ENCODE measurements around the gene GID8.
"Not testable (repeated sequence)": the region's sequence is repeated elsewhere in the genome, so short reads cannot be mapped to it uniquely, and the experiment has no call there.

GID8 gene

DNA sequence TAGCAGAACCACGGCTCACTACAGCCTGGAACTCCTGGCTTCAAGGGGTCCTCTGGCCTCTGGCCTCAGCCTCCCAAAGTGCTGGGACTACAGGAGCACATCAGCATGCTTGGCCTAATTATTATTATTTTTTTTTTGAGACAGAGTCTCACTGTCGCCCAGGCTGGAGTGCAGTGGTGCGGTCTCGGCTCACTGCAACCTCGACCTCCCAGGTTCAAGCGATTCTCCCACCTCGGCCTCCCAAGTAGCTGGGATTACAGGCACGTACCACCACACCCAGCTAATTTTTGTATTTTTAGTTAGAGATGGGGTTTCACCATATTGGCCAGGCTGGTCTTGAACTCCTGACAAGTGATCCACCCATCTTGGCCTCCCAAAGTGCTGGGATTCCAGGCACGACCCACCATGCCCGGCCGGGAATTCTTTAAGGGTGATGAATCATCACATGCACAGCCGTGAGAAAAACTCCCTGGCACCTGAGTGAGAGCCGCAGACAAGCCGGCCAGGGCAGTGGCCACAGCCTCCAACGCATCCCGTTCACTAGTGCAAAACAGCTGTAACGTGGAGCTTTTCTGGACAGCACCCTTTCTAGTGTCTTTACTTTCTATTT is 14.8 kb upstream of the GID8 start:
- DNase-seq = not testable (repeated sequence)

DNA sequence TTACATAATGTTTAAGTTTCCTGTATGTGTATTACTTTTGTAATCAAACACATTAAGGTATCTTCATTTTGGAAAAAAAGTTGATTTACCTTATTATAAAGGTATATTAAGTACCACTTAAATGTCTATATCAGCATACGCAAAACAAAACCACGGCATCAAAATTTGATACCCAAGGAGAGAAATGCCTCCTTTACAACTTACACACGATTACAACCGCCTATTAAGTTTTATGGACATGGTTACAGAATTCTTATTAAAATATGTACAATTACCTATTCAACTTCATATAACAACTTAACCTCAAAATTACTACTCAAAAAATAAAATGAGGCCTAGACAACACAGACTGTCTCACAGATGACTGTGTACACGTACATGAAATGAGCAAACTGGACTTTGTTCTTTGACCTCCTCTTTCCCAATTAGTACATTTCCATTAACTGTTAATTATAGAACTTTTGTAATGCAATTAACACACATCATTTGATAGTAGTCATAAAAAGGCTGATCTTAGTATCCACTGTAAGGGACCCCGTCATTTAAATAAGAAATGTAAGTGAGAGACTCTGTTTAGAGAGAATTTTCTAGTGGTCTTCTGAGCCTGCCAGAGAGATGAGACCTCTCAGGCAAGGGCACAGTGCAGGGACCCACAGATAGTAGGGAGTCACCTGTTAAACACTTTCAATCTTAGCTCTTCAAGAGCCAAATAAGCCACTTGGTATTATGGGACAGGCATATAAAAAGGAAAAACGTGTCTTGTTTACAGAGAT is 14.1 kb upstream of the GID8 start:
- no peak for DNase-seq

DNA sequence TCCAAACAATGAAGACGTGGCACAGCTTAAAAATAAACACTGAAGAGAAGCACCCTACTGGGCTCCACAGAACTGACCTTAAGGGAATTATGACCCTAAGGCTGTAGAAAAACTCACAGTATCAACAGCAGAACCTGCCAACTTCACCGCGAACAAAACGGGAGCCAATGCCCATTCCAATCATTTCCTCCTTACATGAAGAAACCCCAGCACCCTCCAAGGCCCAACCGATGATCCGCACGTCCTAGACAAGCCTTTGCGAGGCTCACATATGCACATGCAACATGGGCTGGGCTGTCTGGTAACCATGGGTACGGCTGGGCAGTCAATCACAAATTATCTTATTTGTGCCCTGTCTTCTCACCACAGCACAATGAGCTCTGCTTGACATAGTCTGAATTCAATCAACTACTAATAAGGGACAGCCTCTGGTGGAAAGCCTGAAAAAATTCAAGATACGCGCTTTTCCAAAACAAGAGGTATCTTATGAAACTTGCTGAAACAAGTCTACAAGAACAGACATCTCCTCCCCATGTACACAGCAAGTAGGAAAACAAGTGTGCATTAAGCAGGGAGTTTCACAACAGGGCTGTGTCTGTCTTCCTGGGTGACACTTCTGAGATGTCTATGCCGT is 13.4 kb upstream of the GID8 start:
- peak; percentile 43 to 56 for DNase-seq

DNA sequence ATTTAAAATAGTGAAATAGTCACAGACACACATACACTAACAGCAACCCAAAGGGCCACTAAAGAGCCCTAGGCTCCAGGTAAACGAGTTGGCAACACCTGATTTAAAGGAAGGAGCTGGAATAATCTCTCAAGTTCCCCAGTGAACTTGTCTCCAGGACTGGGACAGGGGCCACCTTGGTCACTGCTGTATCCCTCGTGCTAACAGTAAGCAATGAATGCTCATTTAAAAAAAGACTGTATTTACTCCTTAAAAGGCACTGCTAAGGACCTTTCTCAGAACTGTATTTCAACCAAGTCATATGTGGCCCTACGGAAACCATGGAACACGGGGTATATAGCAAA is 12.9 kb upstream of the GID8 start:
- DNase-seq = no peak

DNA sequence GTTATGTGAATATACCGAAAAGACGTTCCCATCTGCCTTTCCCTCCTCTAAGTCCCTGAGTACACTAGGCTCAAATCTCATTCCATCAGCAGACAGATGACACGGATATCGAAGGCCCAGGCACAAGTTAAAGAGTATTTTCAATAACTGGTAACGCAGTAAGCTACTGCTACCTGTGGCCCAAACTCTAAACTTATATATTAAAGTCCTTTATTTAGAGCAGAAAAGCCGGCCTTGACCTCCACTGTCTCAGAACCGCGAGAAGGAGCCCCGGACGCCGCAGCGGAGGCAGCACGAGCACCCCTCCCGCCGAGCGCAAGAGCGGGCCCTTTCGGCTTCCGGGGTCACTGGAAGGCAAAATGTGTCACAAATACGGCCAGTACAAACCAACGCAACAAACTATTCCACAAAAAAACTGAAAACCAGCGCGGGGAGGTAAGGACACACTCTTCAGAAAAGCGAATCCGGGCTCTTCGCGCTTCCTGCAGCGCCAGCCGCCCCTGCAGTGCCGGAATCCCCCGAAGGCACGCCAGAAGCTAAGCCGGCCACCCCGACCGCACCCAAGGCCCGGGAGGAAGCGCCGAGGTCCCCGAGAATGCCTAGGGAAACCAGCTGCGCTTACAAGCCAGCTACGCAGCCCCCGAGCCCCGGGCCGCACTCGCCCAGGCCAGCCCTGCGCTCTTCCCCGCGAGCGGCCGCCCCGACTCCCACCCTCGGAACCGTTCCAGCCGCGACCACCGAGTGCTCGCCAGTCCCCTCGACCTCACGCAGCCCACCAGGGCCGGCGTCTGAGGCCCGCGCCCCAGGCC is 12.3 kb upstream of the GID8 start:
- DNase-seq = peak; percentile 55 to 62

DNA sequence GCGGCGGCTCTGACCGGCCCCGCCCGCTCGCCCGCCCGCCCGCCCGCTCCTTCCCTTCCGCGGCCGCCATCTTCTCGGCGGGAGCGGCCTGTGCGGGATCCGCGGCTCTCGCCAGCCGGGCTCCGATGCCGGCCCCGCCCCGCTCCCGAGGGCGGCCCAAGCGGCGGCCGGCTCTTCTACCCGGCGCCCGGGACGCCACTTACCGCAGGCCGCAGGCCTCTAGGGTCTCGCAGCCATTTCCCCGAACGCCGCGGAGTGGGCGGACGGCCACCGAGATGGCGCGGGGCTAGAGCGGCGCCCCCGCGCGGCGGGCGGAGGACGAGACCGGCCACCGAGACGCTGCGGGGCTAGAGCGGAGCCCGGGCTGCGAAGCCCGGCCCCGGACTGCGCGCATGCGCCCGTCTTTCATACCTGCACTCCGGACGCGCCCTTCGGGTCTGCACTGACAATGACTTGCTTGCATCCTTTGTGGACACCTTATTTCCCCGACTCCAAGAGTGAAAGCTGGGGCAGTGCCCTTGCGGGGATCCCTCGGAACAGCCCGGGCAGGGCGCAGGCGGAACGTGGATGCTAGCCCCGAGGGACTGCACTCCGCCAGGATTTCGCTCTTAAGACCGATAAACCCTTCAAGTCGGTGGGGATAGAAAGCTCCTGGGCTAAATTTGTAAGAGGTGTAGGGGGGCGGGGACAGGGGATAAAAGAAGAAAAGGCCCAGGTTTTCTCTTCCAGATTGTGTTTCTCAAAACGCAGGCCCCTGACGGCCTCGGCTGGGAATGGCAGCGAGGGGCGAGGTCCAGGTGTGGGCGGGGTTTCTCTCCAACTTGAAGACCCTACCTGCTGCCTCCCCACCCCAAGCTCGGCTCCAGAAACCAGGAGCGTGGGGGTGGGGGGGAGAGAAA is 11.5 kb upstream of the GID8 start, which contains the start of gene DIDO1:
Gene DIDO1 (minus strand): TSS at position 277 of the 899 bp plus-strand sequence.
- peak; percentile 92 to 93 for DNase-seq

DNA sequence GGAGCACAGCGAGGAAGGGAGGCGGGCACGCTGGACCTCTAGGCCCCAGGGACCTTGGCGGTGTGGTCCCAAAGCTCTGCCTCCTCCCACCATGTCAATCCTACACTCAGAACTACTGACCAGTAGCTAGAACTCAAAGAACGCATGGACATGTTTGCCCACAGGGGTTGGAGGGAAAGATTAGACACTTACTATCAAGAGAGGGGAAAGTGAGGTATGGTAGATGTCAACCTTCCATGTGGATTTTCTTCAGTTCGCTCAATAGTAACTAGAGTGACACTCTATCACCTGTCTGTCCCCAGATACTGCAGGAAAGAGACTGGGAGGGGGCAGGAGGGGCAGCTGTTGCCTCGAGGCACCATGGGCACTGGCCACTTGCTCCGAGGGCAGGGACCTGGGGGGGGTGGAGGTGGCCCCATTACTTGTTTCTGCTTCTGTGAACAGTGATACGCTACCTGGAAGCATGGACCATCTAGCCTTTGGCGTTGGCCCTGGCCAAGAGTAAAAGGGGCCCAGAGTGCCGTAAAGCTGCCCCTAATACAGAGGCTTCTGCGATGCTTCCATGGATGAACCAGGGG is 10.7 kb upstream of the GID8 start:
- DNase-seq = no peak

DNA sequence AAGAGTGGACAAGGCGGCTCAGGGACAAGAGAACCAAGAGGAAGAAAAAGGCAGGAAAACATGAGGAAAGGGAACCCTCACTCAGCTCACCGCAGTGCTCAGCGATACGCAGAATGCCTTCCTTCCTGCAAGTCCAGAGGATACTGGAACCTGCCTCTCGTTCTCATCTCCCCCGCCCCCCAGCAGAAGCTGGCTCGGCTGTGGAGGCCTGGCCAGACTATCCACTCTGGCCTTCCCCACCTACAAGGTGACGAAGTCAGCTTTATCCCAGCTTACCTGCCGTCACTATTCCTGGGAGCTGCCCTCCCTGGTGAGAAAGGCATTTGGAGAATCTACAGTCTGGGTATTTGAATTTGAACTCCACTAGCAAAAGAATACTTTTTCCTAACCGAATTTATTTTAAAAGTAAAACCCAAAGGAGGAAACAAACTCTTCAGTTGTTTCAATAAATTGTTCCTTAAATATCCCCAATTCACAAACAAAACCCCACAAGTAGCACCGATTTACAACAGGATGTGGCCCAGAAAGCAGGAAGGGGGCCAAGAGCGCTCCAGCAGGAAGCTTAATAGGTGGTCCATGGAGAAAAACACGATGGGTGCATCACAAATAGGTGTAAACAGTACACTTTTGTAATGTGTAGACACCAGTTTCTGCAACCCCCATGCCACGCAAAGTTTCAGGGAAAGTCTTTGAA is 9.6 kb upstream of the GID8 start:
- no peak for DNase-seq

DNA sequence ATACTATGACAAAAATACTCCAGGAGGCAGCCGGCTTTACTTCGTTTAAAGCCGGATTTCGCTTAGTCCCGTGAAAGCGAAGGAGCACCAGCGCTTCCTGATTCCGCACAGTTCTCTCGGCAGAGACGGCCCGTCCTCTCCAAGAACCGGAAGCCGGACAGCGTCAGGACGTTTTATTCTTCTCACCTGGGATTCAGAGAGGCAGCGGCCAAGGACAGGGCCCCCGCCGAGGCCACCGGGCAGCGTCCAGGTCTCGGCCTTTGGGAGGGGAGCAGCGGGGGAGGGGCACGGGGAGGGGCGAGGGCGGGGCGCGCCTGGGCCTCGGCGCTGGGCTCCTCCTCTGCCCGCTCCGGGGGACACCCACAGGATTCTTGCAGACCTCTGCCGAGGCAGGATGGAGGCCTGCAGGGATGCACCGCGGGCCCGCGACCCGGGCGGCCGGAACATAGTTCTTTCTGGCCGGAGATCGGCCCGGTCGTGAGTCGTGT is 8.9 kb upstream of the GID8 start:
- peak; percentile 40 to 58 for DNase-seq

DNA sequence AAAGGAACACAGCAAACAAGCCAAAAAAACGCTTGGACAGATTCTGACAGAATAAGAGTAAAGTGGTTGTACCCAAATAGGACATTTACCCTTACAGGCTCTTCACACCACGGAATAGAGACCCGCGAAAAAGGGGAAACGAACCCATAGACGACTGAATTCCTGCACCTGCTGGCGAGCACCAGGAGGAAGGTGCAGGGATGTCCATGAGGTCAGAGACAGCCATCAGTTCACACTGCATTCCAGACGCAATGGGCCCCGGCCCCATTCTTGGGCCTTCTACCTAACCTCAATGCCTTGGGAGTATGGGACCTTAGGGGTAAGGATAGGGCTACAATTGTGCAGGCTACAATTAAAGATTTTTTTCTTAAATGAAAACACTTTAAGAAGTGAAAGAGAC is 6.5 kb upstream of the GID8 start:
- no peak for DNase-seq

DNA sequence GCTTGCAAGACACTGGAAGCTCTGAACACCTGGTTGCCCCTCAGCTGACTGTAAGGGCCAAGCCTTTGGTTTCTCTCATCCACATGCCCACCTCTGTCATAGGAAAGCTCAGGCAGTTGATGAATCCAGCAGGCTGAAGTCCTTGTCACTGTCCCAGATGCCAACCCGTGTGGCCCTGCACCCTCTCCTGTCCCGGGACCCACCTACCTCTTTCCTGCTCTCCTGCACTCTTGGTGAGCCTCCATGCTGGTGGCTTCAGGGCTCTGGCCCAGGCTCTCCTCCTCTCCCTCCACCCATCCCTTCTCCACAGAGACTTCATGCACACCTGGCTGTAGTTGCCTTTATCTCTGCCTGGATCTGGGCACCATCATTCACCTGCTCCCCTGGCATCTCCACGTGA is 4.0 kb upstream of the GID8 start:
- DNase-seq = no peak

DNA sequence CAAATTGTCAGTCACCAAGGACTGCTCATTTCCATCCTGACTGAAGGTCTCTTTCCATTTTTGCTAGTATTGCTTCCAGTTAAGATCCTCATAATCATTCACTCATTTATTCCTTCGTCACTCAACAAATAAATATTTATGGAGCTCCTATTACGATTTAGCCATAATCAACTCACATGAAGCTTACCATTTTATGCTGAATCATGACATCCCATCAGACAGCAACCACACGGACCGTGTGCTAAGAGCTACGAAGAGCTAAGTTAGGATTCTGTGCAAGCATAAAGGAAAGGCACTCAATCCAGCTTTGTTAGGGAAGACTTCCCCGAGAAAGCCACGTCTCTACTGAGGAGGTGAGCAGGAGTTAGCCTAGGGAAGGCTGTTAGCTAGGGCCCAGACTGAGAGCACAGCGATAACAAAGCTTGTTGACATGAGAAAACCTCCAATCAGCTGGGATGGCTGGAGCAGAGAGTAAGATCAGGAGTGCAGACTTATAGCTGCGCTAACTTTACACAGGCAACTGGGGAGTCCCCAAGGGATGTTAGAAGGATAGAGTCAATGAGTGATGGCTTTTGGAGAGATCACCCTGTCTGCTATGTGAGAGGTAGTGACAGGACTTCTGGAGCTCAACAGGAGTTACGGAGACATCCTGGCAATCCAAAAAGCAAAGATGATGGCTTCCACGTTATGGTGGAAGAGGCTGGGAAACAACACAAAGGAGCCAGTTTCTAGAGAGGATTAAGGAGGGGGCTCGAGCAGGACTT is 2.6 kb upstream of the GID8 start:
- no peak for DNase-seq

DNA sequence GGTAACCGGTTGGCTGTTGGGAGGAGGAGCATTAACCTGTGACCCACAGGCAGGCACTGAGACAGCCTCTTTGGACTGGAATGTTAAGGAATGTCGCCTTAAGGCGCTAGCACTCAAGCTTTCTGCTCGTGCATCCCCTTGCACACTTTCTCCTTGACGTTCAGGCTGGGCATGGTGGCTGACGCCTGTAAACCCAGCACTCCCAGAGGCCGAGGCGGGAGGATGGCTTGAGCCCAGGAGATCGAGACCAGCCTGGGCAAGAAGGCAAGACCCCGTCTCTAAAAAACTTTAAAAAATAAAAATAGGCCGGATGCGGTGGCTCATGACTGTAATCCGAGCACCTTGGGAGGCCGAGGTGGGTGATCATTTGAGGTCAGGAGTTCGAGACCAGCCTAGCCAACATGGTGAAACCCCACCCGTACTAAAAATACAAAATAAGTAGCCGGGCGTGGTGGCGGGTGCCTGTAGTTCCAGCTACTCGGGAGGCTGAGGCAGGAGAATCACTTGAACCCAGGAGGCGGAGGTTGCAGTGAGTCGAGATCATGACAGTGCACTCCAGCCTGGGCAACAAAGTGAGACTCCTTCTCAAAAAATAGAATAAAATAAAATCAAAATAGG is 1.9 kb upstream of the GID8 start:
- DNase-seq = no peak

DNA sequence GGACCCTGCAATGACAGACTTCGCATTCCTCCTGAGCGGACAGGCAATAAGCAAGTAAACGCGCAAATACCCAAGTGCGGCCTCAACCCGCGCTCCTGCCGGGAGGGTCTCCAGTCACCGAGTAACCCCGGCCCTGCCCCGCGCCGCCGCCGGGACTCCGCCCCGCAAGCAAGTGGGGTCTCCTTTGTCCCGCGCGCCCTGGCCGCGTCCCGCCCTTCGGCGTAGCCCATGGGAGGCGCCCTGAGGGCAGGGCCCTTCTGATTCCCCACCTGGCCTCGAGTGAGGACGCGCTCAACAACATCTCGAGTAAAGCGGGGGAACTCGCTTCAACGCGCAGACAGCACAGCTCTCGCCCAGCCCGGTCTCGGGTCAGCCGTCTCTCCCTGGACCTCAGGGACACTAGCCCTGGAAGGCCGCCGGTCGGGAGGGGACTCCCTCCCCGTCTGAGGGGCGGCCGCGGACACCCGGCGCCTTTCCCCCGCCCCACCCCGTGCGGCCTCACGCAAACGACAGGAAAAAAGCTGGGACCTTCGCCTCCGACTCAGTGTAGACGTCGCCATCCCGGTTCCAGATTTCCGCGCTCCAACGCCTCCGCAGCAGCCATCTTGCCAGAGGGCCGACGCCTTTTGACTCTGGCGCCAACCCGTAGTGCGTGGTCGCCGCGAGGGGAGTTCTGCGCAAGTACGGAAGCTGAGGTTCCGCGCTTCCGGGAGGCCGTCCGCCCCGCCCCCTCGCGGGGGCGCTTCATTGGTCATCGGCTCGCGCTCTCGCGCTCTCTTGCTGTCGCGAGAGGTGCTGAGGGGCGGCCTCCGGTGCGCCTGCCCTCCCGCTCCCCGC is 461 bp upstream of the GID8 start:
- DNase-seq = peak; percentile 97 to 98

DNA sequence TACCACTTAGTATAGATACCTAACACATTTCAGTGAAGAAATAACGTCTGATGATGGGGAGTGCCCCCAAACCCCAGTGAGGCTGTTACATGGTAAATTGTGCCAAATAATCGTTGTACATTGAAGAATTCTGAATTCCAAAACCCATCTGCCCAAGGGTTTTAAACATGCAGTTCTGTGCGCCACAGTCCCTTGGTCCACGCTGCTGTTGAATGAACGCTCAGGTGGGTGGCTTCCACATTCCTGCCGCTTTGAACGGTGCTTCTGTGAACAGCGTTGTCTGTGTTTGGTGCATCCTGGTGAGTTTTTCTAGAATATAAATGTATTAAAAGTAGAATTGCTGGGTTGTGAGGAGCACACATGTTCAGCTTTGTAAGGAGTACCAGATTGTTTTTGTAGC is 2.9 kb downstream of the GID8 start:
- no peak for DNase-seq

DNA sequence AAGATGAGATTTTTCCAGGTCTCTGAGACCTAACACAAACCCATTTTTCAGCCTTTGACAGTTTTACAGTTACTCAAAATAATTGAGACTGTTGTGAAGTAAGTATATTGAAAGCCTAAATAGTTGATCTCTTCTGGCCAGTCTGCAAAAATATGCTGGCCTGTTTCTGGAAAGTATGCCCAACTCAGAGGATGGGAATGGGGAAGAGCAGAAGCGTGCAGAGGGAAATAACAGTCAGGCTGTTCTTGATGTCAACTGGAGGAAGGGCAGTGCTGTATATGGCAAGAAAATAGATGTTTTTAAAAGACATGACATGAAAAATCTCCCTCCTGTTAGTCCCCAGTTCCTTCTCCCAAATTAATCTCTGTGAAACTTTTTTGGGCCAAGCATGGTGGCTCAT is 3.8 kb downstream of the GID8 start:
- DNase-seq = no peak

DNA sequence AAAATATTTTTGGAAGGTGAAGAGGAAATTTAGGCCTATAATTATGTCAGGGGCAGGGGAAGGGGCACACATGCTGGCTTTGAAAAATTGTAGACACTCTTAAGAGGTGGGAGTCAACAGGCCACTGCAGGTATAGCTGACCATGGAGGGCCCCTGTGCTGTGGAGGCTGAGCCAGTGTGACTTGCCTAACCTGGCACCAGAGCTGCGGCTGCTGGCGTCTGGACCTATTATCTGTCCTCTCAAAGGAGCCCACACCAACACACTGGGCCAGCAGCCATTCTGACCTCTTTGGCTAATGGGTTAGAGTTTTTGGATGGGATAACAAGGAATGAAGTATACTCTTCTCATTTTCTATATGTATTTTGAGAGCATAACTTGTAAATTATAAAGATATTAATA is 4.5 kb downstream of the GID8 start:
- DNase-seq = no peak

DNA sequence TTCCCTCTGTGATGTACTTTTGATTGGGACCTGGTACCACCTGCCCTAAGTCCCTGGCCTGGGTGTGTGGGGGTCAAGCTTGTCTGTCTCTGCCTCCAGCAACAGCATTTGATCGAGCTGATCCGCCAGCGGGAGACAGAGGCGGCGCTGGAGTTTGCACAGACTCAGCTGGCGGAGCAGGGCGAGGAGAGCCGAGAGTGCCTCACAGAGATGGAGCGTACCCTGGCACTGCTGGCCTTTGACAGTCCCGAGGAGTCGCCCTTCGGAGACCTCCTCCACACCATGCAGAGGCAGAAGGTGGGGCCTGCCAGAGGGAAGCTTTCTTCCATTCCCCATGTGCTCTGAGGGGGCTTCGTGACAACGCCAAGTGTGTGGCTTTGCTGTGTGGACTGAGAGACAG is 5.4 kb downstream of the GID8 start:
- DNase-seq = no peak

DNA sequence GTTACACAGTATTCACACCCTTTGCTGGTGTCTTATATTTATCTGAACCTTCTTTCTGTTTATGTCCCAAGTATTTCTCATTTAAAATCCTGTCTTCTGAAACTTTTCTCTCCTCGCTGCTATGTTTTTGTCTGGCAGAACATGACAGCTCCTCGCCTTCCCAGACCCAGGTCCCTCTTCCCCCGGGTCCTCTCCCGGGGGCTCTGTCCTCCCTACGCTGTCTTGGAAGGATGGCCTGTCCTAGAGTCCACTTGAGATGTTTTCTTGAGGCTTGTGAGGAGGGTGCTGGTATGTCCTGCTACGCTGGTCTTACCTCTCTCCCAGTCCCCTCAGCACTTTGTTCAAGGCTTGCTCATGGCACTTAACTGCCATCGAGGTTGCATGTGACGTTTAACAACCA is 6.2 kb downstream of the GID8 start:
- DNase-seq = no peak
